K562 (cell line): ENCODE measurements around the gene CACNA2D3. TPM values are rescaled to one million over a fixed set of nuclear protein-coding genes. Genes with fewer than 3 reads are reported as not detected.

Experiments
- ATAC-seq: fragments of 200-7000 bp; cut with Tn5 transposase; 3 replicates; pipeline ENCODE4 v1.9.1; 2020; ENCODE audit warnings: moderate library complexity
- BruUV-seq: library from RNA; stranded (reverse); fragments of 400-500 nt; replicated peaks from 2 replicates; lab custom pipeline; 2021; lab: Mats Ljungman, UMichigan
- CTCF ChIA-PET: fragments of 300-600 bp; formaldehyde crosslinking; extraction: SDS; loops from one replicate; lab custom pipeline; 2021; ENCODE audit warnings: low intra/inter-chr PET ratio; lab: Yijun Ruan, JAX
- POLR2A ChIA-PET: fragments of 300-600, 350-650 bp; sonication (Branson Sonifier 250); formaldehyde crosslinking; extraction: SDS; loops from one replicate; lab custom pipeline; 2021; ENCODE audit warnings: antibody characterized with exemption, inconsistent platforms; lab: Yijun Ruan, JAX
- DNase-seq, 4 experiments: peaks; one replicate each; pipeline versions ENCODE4 v3.0.0 to v3.0.0-alpha.2; 2011 to 2018; ENCODE audit warnings: low spot score in 3 of 4, mixed read lengths in 3 of 4; ENCODE audit errors: extremely low read depth in 1 of 4
- FAIRE-seq: peaks from 2 replicates; lab custom pipeline; 2011; peaks lifted over from hg19 to GRCh38; lab: Jason Lieb, UNC
- H2AFZ ChIP-seq: 2 replicates; pipeline ENCODE4 v1.6.0; 2011; ENCODE audit warnings: low read depth, low read length, control low read depth, inconsistent platforms
- H3K27ac ChIP-seq: fragments of 200-600 bp; 3 replicates; pipeline ENCODE4 v1.8.0; 2011; ENCODE audit warnings: low read depth, mild to moderate bottlenecking, control low read depth, inconsistent platforms, low read length, moderate library complexity, mixed read lengths; ENCODE audit errors: extremely low read depth
- H3K27me3 ChIP-seq, 2 experiments: fragments of 300-600 bp in 1 of 2; 2 replicates in 1 of 2; 3 replicates in 1 of 2; pipeline versions ENCODE4 v1.6.0 to v1.8.0; 2011; ENCODE audit warnings: inconsistent platforms in 2 of 2, low read length in 2 of 2, mild to moderate bottlenecking in 1 of 2, mixed read lengths in 1 of 2, moderate library complexity in 1 of 2; ENCODE audit not compliant: control insufficient read depth in 2 of 2, insufficient read depth in 2 of 2
- H3K36me3 ChIP-seq: fragments of 300-600 bp; 3 replicates; pipeline ENCODE4 v1.8.0; 2011; ENCODE audit warnings: mild to moderate bottlenecking, low read length, inconsistent platforms; ENCODE audit not compliant: control insufficient read depth, insufficient read depth
- H3K4me1 ChIP-seq, 2 experiments: fragments of 200-600 bp in 1 of 2; replicated peaks in 1 of 2; 2 replicates in 1 of 2; 3 replicates in 1 of 2; pipeline versions ENCODE4 v1.5.1 to v1.8.0; 2011; ENCODE audit warnings: inconsistent platforms in 2 of 2, low read length in 2 of 2, mild to moderate bottlenecking in 1 of 2, mixed read lengths in 1 of 2, moderate library complexity in 1 of 2; ENCODE audit not compliant: control insufficient read depth in 2 of 2, insufficient read depth in 2 of 2
- H3K4me2 ChIP-seq: 2 replicates; pipeline ENCODE4 v1.6.1; 2011; ENCODE audit warnings: low read length, control low read depth, inconsistent platforms, mixed read lengths; ENCODE audit not compliant: insufficient read depth
- H3K4me3 ChIP-seq: fragments of 200-600 bp; sonication (generic), shearing (Covaris generic); 2 replicates; pipeline ENCODE4 v1.5.1; 2016; ENCODE audit warnings: control low read depth, inconsistent platforms
- H3K79me2 ChIP-seq: fragments of 200-600 bp; 3 replicates; pipeline ENCODE4 v1.8.0; 2011; ENCODE audit warnings: low read length, inconsistent platforms; ENCODE audit not compliant: control insufficient read depth, insufficient read depth
- H3K9ac ChIP-seq, 2 experiments: 2 replicates each; pipeline versions ENCODE4 v1.6.0 to v1.6.1; 2011; ENCODE audit warnings: low read depth in 2 of 2, low read length in 2 of 2, control low read depth in 1 of 2, inconsistent platforms in 1 of 2, mild to moderate bottlenecking in 1 of 2, mixed read lengths in 1 of 2; ENCODE audit not compliant: insufficient read depth in 1 of 2
- H3K9me1 ChIP-seq: one replicate; pipeline ENCODE4 v1.6.0; 2011; ENCODE audit warnings: inconsistent platforms, mild to moderate bottlenecking, low read length, moderate library complexity; ENCODE audit not compliant: control insufficient read depth, insufficient read depth
- H3K9me3 ChIP-seq: replicated peaks from 2 replicates; pipeline ENCODE4 v1.5.1; 2011; ENCODE audit warnings: low read depth, low read length, inconsistent platforms; ENCODE audit not compliant: control insufficient read depth, insufficient read depth
- H4K20me1 ChIP-seq: replicated peaks from 2 replicates; pipeline ENCODE4 v1.6.1; 2011; ENCODE audit warnings: low read length, inconsistent platforms, mixed read lengths; ENCODE audit not compliant: control insufficient read depth, insufficient read depth
- CCAR2 ChIP-seq: fragments of 200-400 bp; formaldehyde crosslinking; IDR thresholded peaks from 2 replicates; pipeline ENCODE4 v1.6.1; 2017; ENCODE audit warnings: mild to moderate bottlenecking, low read depth, low read length
- CHAMP1 ChIP-seq: fragments of 450-650 bp; IDR thresholded peaks from 2 replicates; pipeline ENCODE4 v1.6.1; 2016; ENCODE audit warnings: mild to moderate bottlenecking
- DDX20 ChIP-seq: fragments of 450-650 bp; IDR thresholded peaks from 2 replicates; pipeline ENCODE4 v1.6.1; 2016; ENCODE audit warnings: missing genetic modification characterization, low read depth, mild to moderate bottlenecking, missing compliant biosample characterization, moderate library complexity
- E2F3 ChIP-seq: fragments of 250-450 bp; sonication (Bioruptor Pico); IDR thresholded peaks from 2 replicates; pipeline ENCODE4 v1.4.0; 2020; ENCODE audit warnings: mild to moderate bottlenecking
- HIVEP1 ChIP-seq: fragments of 250-450 bp; sonication (Bioruptor Pico); IDR thresholded peaks from 2 replicates; pipeline ENCODE4 v1.4.0; 2020; ENCODE audit warnings: mild to moderate bottlenecking
- HMGXB4 ChIP-seq: sonication (generic); formaldehyde crosslinking; IDR thresholded peaks from 2 replicates; pipeline ENCODE4 v1.8.1; 2023; ENCODE audit warnings: mild to moderate bottlenecking, missing genetic modification reagents
- IFI16 ChIP-seq: fragments of 250-450 bp; sonication (Bioruptor Pico); IDR thresholded peaks from 2 replicates; pipeline ENCODE4 v2.1.2; 2022; ENCODE audit warnings: mild to moderate bottlenecking, inconsistent platforms
- NR4A1 ChIP-seq, 2 experiments: fragments of 250-450 bp in 1 of 2; fragments of 450-650 bp in 1 of 2; sonication (Bioruptor Pico) in 1 of 2; IDR thresholded peaks; 2 replicates each; pipeline versions ENCODE4 v1.4.0 to v1.6.1; 2016 to 2020; ENCODE audit warnings: mild to moderate bottlenecking in 2 of 2, missing compliant biosample characterization in 1 of 2, missing genetic modification characterization in 1 of 2, moderate library complexity in 1 of 2
- NRF1 ChIP-seq, 2 experiments: fragments of 450-650 bp; IDR thresholded peaks in 1 of 2; conservative IDR thresholded peaks in 1 of 2; 2 replicates each; pipeline ENCODE4 v1.6.1; 2014; ENCODE audit warnings: mild to moderate bottlenecking in 2 of 2
- POLR2A ChIP-seq: fragments of 450-650 bp; conservative IDR thresholded peaks from 2 replicates; pipeline ENCODE4 v1.6.1; 2016
- SREBF2 ChIP-seq: sonication (generic); formaldehyde crosslinking; IDR thresholded peaks from 2 replicates; pipeline ENCODE4 v1.4.0; 2020; ENCODE audit warnings: mild to moderate bottlenecking, missing genetic modification reagents
- SRSF1 ChIP-seq: fragments of 200-400 bp; formaldehyde crosslinking; IDR thresholded peaks from 2 replicates; pipeline ENCODE4 v1.6.1; 2017; ENCODE audit warnings: mild to moderate bottlenecking, low read depth, low read length, moderate library complexity
- TBP ChIP-seq: optimal IDR thresholded peaks from 2 replicates; pipeline ENCODE3; 2011; ENCODE audit warnings: low read depth, low read length, improper control_type of control experiment
- THRA ChIP-seq: fragments of 450-650 bp; IDR thresholded peaks from 2 replicates; pipeline ENCODE4 v1.6.1; 2017; ENCODE audit warnings: mild to moderate bottlenecking, moderate library complexity
- THRAP3 ChIP-seq: fragments of 450-650 bp; IDR thresholded peaks from 2 replicates; pipeline ENCODE4 v1.6.1; 2016; ENCODE audit warnings: mild to moderate bottlenecking, inconsistent platforms, borderline replicate concordance
- ZFP36 ChIP-seq: fragments of 150-350 bp; IDR thresholded peaks from 2 replicates; pipeline ENCODE4 v1.6.1; 2018; ENCODE audit warnings: low read length, low read depth; ENCODE audit not compliant: partially characterized antibody
- ZNF124 ChIP-seq: sonication (generic); formaldehyde crosslinking; IDR thresholded peaks from 2 replicates; pipeline ENCODE4 v1.8.1; 2022; ENCODE audit warnings: missing genetic modification reagents
- ZNF133 ChIP-seq: fragments of 250-450 bp; sonication (Bioruptor Pico); IDR thresholded peaks from 2 replicates; pipeline ENCODE4 v1.4.0; 2020; ENCODE audit warnings: mild to moderate bottlenecking
- ZNF717 ChIP-seq: fragments of 250-450 bp; sonication (Bioruptor Pico); IDR thresholded peaks from 2 replicates; pipeline ENCODE4 v1.5.0; 2021
- ZSCAN29 ChIP-seq: fragments of 450-650 bp; IDR thresholded peaks from 2 replicates; pipeline ENCODE4 v1.6.1; 2017
- WGBS: fragments of 100-300 bp; shearing (Covaris generic); methylation state at CpG from one replicate; pipeline ENCODE4 v1.1.6; 2016; ENCODE audit warnings: low coverage, mixed read lengths; ENCODE audit not compliant: insufficient coverage; ENCODE audit errors: missing lambda C conversion rate; 5-methylcytosine and 5-hydroxymethylcytosine counted together
- in situ Hi-C: fragments of 300-500 bp; cut with MboI; formaldehyde crosslinking; loops from 4 replicates; pipeline ENCODE4 v1.15.0; 2018; ENCODE audit warnings: inconsistent platforms, mixed read lengths
- intact Hi-C: fragments of 100-400 bp; cut with micrococcal nuclease; formaldehyde crosslinking; loops from 2 replicates; pipeline ENCODE4 v1.14.2; 2022
- polyA plus RNA-seq, 8 experiments: library from polyadenylated mRNA; depleted of rRNA in 4 of 8; stranded (reverse) in 5 of 8; unstranded in 3 of 8; fragments of >200 nt; fragmentation: Nextera tagmentation in 2 of 8; fragmentation: Illumina TruSeq in 1 of 8; extraction: Ambion mirVana in 2 of 8; extraction: Trizol in 1 of 8; gene quantifications; 2 replicates each; pipeline versions ENCODE4 v1.2.1 to v1.2.3, GENCODE V29; 2011 to 2014; ENCODE audit warnings: inconsistent platforms in 1 of 8, missing spikeins in 1 of 8
- total RNA-seq, 7 experiments: library from RNA; depleted of rRNA in 6 of 7; stranded (reverse); fragments of >200 nt in 6 of 7; fragmentation: Illumina TruSeq in 2 of 7; extraction: Trizol in 2 of 7; gene quantifications; 2 replicates each; pipeline versions ENCODE4 v1.2.1 to v1.2.3, GENCODE V29; 2011 to 2021; ENCODE audit warnings: low replicate concordance in 1 of 7

The CACNA2D3 gene
- total and polyA plus RNA-seq, 9 of the 15 experiments (the other 6 are each of a cell fraction or from before 2014, with no cell fraction given), result 0.01 TPM; not detected in 8

DNA sequence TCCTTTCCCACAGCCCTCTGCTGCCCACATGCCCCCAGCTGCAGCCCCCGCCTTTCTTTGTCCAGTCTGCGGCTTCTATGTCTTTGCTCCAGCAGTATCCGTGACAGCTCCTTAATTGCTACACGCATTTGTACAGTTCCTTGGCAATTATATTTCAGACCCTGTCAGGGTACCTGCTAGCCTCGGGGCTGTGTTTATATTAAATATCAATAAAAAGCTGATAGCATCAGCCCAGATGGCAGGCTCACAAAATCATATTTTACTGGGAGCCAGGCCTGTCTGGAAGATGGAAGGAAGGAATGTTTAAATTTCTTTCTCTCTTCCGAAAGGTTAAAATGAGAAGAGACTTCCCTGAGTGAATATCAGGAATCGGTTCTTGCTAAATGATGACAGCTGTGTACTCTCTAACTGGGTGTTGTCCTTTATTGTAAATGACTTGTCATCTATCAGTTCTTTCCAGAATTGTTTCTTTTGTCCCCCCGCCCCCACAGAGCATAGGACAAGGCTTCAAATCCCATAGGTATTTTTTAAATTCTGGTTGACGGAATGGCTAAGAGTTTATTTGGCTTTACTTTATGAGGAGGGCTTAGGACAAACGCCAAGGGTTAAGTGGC lies 427.4 kb downstream of the CACNA2D3 start:
- intact Hi-C loops (no loop called here), in situ Hi-C loops (no loop called here)
- WGBS, result 0% methylated on average over 8 of the region's 10 CpGs
- Histone ChIP-seq H2AFZ (no peak overlapping the region), H3K9me3 (no peaks in the 10 kb centered on the region), H3K9me1 (no peaks in the 10 kb centered on the region), H3K27ac (no peak overlapping the region), H3K9ac (no peak overlapping the region), H3K27me3 (peaks cover 0 to 8% of the 10 kb centered on the region in 2 experiments; a peak in 1 of 5 replicates), H3K4me2 (no peak overlapping the region), H3K79me2 (no peaks in the 10 kb centered on the region), H3K4me1 (no peaks in the 10 kb centered on the region), H4K20me1 (no peaks in the 10 kb centered on the region), H3K36me3 (no peaks in the 10 kb centered on the region), H3K4me3 (no peak overlapping the region)
- ChIA-PET CTCF (no interaction called here), POLR2A (no interaction called here)
- ATAC-seq (no peak), FAIRE-seq (no peak), DNase-seq (no peak)
- no TSS peak for BruUV-seq
- TF ChIP-seq HMGXB4 (CRISPR knock-in tag) (no peak), ZNF133 (CRISPR knock-in tag) (no peak), E2F3 (CRISPR knock-in tag) (no peak), NRF1 (conservative IDR thresholded peaks at IDR 0.05 in 1 of 2, IDR thresholded peaks at IDR 0.05 in 1 of 2) (no peak), SRSF1 (no peak), TBP (no peak), POLR2A (no peak), ZNF124 (CRISPR knock-in tag) (no peak), ZFP36 (no peak), CCAR2 (no peak), THRA (no peak), IFI16 (CRISPR knock-in tag) (no peak), HIVEP1 (CRISPR knock-in tag) (no peak), ZNF717 (CRISPR knock-in tag) (no peak), CHAMP1 (no peak), DDX20 (tag) (no peak), NR4A1 (CRISPR knock-in tag; IDR thresholded peaks at IDR 0.05) (no peak), NR4A1 (tag; IDR thresholded peaks at IDR 0.05) (no peak), THRAP3 (no peak), ZSCAN29 (no peak), SREBF2 (CRISPR knock-in tag) (no peak)
